HEK293 (cell line): ENCODE results near the gene RGS9.

Source experiments
- BCL11A ChIP-seq: fragments of 450-650 bp; formaldehyde crosslinking; IDR thresholded peaks from 2 replicates; pipeline ENCODE4 v1.5.1; 2016; ENCODE audit warnings: low read depth, missing biosample characterization, missing genetic modification characterization
- CTCF ChIP-seq: fragments of 450-650 bp; formaldehyde crosslinking; IDR thresholded peaks from 2 replicates; pipeline ENCODE4 v1.5.1; 2016; ENCODE audit warnings: missing biosample characterization, missing genetic modification characterization
- GFI1B ChIP-seq: fragments of 450-650 bp; formaldehyde crosslinking; IDR thresholded peaks from 2 replicates; pipeline ENCODE4 v1.5.1; 2016; ENCODE audit warnings: missing biosample characterization, missing genetic modification characterization
- IKZF3 ChIP-seq: fragments of 450-650 bp; IDR thresholded peaks from 2 replicates; pipeline ENCODE4 v1.5.0; 2018; ENCODE audit warnings: missing biosample characterization, mild to moderate bottlenecking, missing genetic modification characterization, moderate library complexity
- SP7 ChIP-seq: fragments of 450-650 bp; formaldehyde crosslinking; IDR thresholded peaks from 2 replicates; pipeline ENCODE4 v1.5.1; 2016; ENCODE audit warnings: missing biosample characterization, missing genetic modification characterization
- TCF7L2 ChIP-seq: IDR thresholded peaks from 2 replicates; pipeline ENCODE4 v1.6.1; 2011; ENCODE audit warnings: low read depth, mild to moderate bottlenecking, inconsistent platforms, low read length, moderate library complexity, borderline replicate concordance
- ZFP3 ChIP-seq: fragments of 450-650 bp; formaldehyde crosslinking; IDR thresholded peaks from 2 replicates; pipeline ENCODE4 v1.5.1; 2016; ENCODE audit warnings: low read depth, missing biosample characterization, missing genetic modification characterization
- ZNF24 ChIP-seq: fragments of 450-650 bp; formaldehyde crosslinking; IDR thresholded peaks from 2 replicates; pipeline ENCODE4 v1.5.1; 2016; ENCODE audit warnings: missing biosample characterization, missing genetic modification characterization
- ZNF621 ChIP-seq: fragments of 450-650 bp; formaldehyde crosslinking; IDR thresholded peaks from 2 replicates; pipeline ENCODE4 v1.5.1; 2017; ENCODE audit warnings: missing biosample characterization, missing genetic modification characterization
- ZNF660 ChIP-seq: fragments of 450-650 bp; IDR thresholded peaks from 2 replicates; pipeline ENCODE4 v1.5.1; 2018; ENCODE audit warnings: missing biosample characterization, mild to moderate bottlenecking, missing genetic modification characterization

GRCh38 chr17:65208717-65209116, 71.5 kb downstream of the RGS9 start:
- no peak for TF ChIP-seq TCF7L2
- TF ChIP-seq BCL11A (tag by site-specific recombination) = no peak
- TF ChIP-seq ZFP3 (tag by site-specific recombination) = no peak
- no peak for TF ChIP-seq GFI1B
- no peak for TF ChIP-seq SP7 (tag by site-specific recombination)
- no peak for TF ChIP-seq CTCF (tag by site-specific recombination)
- no peak for TF ChIP-seq ZNF621
- no peak for TF ChIP-seq IKZF3
- TF ChIP-seq ZNF660 (tag by site-specific recombination) = no peak
- no peak for TF ChIP-seq ZNF24
